Raji (cell line): ENCODE data around the gene AP1B1.

Source experiments
- POLR2A ChIP-seq: IDR thresholded peaks from 2 replicates; pipeline ENCODE4 v1.6.1; 2011; ENCODE audit warnings: low read depth, low read length, control low read depth; ENCODE audit not compliant: insufficient read depth

AP1B1 gene

GRCh38 chr22:29313576-29314466 is 74.5 kb downstream of the AP1B1 start:
- TF ChIP-seq POLR2A = no peak

- TF ChIP-seq POLR2A = no peak
Observed at GRCh38 chr22:29313126-29313575, 75.2 kb downstream of the AP1B1 start.

- no peak for TF ChIP-seq POLR2A
Observed at GRCh38 chr22:29312218-29313125, 75.9 kb downstream of the AP1B1 start.

- no peak for TF ChIP-seq POLR2A
Observed at GRCh38 chr22:29311464-29312217, 76.7 kb downstream of the AP1B1 start.

GRCh38 chr22:29310863-29311339 is 77.5 kb downstream of the AP1B1 start:
- TF ChIP-seq POLR2A = no peak

- no peak for TF ChIP-seq POLR2A
Observed at GRCh38 chr22:29310065-29310862, 78.1 kb downstream of the AP1B1 start.

- TF ChIP-seq POLR2A = no peak
Observed at GRCh38 chr22:29309332-29310064, 78.9 kb downstream of the AP1B1 start.

GRCh38 chr22:29308791-29309262 is 79.5 kb downstream of the AP1B1 start:
- TF ChIP-seq POLR2A = no peak

GRCh38 chr22:29308148-29308790 is 80.1 kb downstream of the AP1B1 start:
- TF ChIP-seq POLR2A = no peak

GRCh38 chr22:29307596-29308147 is 80.7 kb downstream of the AP1B1 start:
- TF ChIP-seq POLR2A = no peak

GRCh38 chr22:29306835-29307595 is 81.4 kb downstream of the AP1B1 start:
- TF ChIP-seq POLR2A = no peak
